ENCODE measurements around the gene CFAP65. TPM values are rescaled to one million over a fixed set of nuclear protein-coding genes. Genes with fewer than 3 reads are reported as not detected.

The CFAP65 gene
- total and polyA plus RNA-seq, 9 of the 15 experiments (the other 6 are each of a cell fraction or from before 2014, with no cell fraction given), result not detected

DNA sequence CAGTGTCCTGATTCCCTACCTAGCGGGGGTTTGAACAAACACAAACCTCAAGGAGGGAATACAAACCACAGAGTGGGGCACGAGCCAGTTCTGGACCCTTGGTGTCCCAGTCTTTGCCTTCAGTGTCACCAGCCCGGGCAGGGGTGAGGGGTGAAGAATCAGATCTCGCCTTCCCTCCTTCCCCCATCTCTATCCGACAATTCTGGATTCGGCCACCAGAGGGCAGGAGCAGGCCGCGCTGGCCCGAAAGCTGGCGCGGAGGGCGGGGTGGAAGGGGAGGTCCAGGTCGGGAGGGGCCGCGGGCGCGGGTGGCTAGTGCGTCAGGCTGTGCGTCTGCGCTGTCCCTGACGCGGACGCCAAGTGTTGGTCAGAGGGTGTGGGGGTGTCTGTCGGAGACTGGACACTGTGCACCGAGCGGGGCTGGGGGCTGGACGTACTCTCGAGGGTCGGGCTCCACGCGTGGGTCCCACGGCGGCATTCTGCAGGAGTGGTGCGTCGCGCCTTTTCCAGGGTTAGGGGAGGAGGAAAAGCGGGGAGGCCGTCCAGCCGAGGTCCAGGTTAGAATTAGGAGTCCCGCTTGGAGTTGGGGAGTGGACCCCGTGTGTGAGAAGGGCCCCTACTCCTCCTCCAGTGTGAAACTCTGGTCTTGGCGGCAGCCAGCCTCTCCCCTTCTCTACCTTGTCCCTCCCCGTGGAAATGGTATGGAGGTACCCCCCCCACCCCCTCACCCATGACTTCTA, 45.2 kb downstream of the CFAP65 start (continued):
- TF ChIP-seq NCOA2 (IDR thresholded peaks at IDR 0.05; ENCODE audit: partially characterized antibody in 2 of 2) (no peak), ESRRA (IDR thresholded peaks at IDR 0.05; ENCODE audit: borderline replicate concordance, low read depth) (peak; percentile 17; the same call in 1 of the 2 replicates), MCM7 (IDR thresholded peaks at IDR 0.05) (no peak), TEAD1 (CRISPR knock-in tag; IDR thresholded peaks at IDR 0.05) (no peak), RAD21 (CRISPR knock-in tag; conservative IDR thresholded peaks at IDR 0.05 in 1 of 2, IDR thresholded peaks at IDR 0.05 in 1 of 2) (peak; percentile 62 to 71), YBX1 (IDR thresholded peaks at IDR 0.05) (no peak), ZFX (CRISPR knock-in tag; IDR thresholded peaks at IDR 0.05) (peak; percentile 35; the same call in 1 of the 2 replicates), RBM17 (IDR thresholded peaks at IDR 0.05; ENCODE audit: borderline replicate concordance, low read depth, low read length) (no peak), SMC3 (conservative IDR thresholded peaks at IDR 0.05; ENCODE audit: insufficient read depth, low read depth, low read length) (peak; percentile 62), SMARCB1 (IDR thresholded peaks at IDR 0.05; ENCODE audit: insufficient read length, low read depth) (no peak), ZNF253 (CRISPR knock-in tag; conservative IDR thresholded peaks at IDR 0.05) (no peak), PHF21A (IDR thresholded peaks at IDR 0.05; ENCODE audit: borderline replicate concordance, low read depth) (no peak), HOXB6 (CRISPR knock-in tag; IDR thresholded peaks at IDR 0.05; ENCODE audit: borderline replicate concordance) (no peak), ZNF76 (CRISPR knock-in tag; IDR thresholded peaks at IDR 0.05; ENCODE audit: borderline replicate concordance) (no peak), ZC3H8 (IDR thresholded peaks at IDR 0.05) (no peak), ZNF507 (tag; conservative IDR thresholded peaks at IDR 0.05) (no peak), RFX5 (IDR thresholded peaks at IDR 0.05; ENCODE audit: low read depth, low read length) (no peak), NRF1 (conservative IDR thresholded peaks at IDR 0.05 in 1 of 2, IDR thresholded peaks at IDR 0.05 in 1 of 2) (peak; percentile 80 to 83), ZNF79 (CRISPR knock-in tag; IDR thresholded peaks at IDR 0.05; ENCODE audit: low read depth) (no peak), L3MBTL2 (IDR thresholded peaks at IDR 0.05) (peak; percentile 44; the same call in 1 of the 2 replicates), SMAD3 (CRISPR knock-in tag; conservative IDR thresholded peaks at IDR 0.05) (no peak), NFE2 (IDR thresholded peaks at IDR 0.05; ENCODE audit: low read depth) (no peak)
- TF ChIP-seq, protein P1, sequence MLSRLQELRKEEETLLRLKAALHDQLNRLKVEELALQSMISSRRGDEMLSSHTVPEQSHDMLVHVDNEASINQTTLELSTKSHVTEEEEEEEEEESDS (CRISPR knock-in tag; IDR thresholded peaks at IDR 0.05), result no peak
- TF ChIP-seq, protein P2, sequence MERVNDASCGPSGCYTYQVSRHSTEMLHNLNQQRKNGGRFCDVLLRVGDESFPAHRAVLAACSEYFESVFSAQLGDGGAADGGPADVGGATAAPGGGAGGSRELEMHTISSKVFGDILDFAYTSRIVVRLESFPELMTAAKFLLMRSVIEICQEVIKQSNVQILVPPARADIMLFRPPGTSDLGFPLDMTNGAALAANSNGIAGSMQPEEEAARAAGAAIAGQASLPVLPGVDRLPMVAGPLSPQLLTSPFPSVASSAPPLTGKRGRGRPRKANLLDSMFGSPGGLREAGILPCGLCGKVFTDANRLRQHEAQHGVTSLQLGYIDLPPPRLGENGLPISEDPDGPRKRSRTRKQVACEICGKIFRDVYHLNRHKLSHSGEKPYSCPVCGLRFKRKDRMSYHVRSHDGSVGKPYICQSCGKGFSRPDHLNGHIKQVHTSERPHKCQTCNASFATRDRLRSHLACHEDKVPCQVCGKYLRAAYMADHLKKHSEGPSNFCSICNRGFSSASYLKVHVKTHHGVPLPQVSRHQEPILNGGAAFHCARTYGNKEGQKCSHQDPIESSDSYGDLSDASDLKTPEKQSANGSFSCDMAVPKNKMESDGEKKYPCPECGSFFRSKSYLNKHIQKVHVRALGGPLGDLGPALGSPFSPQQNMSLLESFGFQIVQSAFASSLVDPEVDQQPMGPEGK (CRISPR knock-in tag; IDR thresholded peaks at IDR 0.05; ENCODE audit: borderline replicate concordance), result no peak
- TF ChIP-seq, protein P3, sequence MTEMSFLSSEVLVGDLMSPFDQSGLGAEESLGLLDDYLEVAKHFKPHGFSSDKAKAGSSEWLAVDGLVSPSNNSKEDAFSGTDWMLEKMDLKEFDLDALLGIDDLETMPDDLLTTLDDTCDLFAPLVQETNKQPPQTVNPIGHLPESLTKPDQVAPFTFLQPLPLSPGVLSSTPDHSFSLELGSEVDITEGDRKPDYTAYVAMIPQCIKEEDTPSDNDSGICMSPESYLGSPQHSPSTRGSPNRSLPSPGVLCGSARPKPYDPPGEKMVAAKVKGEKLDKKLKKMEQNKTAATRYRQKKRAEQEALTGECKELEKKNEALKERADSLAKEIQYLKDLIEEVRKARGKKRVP (CRISPR knock-in tag; IDR thresholded peaks at IDR 0.05), result no peak

Measured in K562 (cell line).